Stimulated activated CD4-positive, alpha-beta T cell treated with anti-CD3 and anti-CD28 coated beads, Interleukin-15, amount 100 ng/mL, for 1 hour (primary cell): ENCODE results near the gene INPP4A.

ENCODE experiments used
- DNase-seq, 2 donors: peaks; one replicate each; pipeline ENCODE4 v3.0.0-alpha.2; 2020; ENCODE audit warnings: low read depth in 1 of 2, low spot score in 1 of 2

INPP4A gene

DNA sequence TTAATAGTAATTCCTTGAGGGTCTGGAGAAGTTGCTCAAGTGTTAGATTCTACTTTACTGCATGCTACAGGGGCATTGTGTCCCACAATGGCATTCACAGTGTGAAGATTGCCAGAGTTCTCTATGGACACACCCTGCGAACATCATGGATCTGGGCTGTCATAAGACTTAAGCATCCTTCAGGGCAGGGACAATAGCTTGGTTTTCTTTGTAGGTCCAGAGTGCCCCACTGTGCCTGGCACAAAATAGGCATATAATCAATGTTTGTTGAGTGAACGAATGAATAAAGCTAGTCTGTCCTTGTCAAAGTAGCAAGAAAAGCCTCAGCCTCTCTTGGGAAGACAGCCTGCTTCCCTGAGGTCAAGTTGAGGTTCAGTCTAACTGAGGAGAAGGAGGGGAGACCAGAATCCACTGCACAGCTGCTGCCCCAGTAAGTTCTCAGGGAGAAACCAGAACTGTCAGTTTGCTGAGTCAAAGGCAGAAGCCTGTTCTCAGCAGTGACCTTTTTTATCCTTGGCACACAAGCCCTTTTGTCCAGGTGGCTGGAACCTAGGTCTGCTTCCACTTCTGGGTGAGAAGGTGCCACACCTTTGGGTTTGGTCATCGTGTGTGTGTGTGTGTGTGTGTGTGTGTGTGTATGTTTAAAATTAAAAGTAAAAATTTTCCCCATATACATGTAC is 15.0 kb downstream of the INPP4A start:
- no peak for DNase-seq

DNA sequence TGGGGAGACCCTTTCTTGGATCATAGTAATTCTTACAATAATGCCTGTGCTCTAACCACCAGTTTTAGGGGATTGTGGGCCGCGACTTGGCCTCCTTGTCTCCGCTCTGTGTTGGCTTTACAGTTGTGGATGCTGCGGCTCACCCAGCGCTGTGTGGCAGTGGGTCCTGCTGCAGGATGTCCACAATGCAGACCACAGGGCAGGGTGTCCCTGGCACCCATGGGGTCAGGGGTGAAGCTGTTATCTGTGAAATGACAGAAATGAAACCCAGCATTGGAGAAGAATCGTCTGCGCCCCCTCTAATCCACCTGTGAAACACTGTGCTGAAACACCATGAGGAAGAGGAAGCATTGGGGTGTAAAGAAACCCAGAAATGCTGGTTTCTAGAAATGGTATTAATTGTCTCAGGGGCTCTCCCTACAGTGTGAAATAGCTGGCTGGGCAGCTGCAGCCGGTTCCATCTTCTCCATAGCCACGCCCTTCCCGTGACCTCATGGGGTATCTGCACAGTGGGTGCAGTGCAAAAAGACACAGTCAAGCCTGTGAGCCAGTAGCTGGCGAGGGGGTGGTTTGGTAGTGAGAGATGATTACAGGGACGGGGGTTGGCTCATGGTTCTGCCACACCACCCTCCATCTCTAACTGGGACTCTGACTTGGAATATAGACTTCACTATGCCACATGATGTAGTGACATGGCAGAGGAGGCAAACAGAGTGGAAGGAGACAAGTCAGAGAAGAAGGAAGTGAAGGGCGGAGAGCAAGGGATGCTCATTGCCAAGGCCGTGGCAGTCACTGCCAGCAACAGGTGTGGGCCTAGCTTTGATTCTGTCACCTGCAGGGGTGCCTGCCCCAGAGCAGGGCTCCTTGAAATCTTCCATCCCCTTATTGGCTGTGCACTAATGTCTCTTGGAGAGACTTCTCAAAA is 16.2 kb downstream of the INPP4A start:
- peak in 1 of 2 donors; percentile 55 for DNase-seq

DNA sequence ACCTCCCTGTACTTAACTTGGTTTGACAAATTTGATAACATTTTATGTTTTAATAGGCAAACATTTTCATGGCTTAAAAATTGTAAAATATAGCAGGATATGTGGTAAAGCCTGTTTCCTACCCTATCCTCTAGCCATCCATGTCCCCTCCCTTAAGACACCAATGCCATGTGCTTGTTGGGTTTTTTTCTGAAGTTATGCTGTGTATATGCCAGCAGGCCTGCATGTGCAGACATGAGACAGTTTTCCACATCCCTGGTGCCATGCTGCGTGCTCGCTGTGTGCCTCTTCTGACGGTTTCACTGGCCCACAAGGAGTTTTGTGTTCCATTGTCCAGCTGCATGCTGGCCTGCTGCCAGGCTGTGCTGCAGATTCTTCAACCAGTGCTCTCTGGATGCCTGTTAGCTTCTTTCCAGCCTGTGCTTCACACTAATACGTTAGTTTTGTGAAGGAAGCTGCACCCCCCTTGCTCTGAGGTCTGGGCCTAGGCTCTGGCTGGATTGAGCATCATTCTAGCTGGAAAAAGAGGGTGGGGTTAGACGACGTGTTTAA is 16.9 kb downstream of the INPP4A start:
- no peak for DNase-seq

DNA sequence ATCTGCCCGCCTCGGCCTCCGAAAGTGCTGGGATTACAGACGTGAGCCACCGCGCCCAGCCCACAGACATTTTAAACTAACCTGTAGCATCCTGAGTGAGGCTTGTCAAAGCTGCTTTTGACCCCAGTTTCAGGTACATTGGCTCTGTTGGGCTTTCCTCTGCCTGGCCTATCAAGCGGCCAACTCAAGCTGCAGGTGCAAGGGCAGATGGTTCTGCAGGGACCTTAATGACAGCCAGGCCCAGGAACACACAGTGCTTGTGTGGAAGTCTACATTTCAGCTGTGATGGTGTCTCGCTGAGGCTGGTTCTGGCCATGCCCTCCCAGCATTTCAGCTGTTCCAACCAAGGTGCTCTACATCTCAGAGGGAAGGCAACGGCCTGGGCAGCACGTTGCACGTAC is 18.4 kb downstream of the INPP4A start:
- no peak for DNase-seq

DNA sequence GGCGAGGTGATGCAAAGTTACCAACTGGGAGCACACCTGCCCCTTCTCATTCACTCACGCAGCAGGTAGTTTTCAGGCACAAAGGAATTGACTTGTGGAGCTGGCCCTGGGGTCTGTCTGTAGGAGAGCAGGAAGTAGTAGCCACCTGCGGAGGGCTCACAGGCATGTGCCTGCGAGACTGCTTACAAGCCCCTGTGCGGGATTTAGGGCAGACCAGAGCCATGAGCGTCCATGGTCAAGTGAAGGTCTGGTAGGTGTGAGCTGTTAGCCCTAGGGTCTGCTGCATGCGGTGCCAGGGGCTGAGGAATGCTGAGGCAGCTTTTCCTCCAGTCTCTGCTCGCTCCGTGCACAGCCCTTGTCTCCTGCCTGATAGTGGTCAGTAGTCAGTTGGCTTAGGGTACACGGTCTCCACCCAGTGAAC is 18.9 kb downstream of the INPP4A start:
- no peak for DNase-seq

DNA sequence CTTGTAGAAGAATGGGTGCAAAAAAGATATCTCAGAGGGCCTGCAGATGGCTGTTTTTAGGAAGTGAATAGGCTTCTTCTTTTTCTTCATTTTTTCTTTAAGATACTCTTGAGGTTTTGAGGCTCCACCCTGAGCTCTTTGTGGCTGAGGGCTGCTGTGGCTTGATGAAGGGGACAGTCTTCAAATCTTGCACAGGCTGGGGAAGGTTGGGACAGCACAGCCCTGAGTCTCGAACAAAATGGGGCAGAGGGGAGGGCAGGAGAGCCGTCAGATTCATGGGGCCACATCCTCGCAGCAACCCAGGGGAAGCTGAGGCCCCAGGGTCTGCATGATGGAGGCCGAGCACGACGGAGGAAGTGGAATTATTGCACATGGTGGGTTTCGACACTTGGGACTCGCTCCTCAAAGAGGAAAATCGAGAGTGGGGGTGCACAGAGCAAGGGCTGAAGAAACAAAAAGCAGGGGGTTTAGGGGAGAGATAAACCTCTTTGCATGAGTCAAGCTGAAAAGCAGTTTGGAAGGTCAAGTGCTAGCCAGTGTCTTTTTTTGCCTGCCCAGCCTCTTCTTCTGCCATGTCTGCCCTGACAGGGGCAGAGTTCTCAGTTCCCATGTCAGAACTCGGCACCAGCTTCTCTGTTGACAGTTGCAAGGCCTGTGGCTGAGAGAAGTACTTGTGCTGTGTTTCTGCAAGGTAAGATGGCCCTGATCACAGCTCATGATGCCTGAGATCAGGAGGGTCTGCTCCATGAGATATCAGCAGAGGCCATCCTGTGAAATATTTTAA is 19.5 kb downstream of the INPP4A start:
- DNase-seq: no peak

DNA sequence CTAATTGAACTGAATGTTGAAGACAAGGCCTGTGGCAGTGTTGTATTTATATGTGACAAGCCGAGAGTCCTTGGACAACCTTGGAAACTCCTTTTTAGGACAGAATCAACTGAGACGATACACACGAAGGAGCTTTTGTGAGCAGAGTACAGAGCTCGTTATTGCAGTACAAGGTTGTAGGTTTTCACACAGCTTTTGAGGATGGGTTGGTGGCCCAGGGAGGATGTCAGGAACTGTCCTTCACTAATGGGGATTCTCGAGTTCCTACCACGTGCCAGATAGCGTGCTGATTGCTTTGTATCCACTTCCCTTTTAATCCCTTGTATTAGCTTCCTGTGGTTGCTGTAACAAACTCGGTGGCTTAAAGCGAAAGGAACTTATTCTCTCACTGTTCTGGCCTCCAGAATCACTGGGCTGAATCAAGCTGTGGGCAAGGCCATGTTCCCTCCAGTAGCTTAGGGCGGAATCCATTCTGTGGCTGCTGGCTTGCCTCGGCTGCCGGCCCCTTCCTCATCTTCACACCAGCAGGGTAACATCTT is 20.2 kb downstream of the INPP4A start:
- no peak for DNase-seq

DNA sequence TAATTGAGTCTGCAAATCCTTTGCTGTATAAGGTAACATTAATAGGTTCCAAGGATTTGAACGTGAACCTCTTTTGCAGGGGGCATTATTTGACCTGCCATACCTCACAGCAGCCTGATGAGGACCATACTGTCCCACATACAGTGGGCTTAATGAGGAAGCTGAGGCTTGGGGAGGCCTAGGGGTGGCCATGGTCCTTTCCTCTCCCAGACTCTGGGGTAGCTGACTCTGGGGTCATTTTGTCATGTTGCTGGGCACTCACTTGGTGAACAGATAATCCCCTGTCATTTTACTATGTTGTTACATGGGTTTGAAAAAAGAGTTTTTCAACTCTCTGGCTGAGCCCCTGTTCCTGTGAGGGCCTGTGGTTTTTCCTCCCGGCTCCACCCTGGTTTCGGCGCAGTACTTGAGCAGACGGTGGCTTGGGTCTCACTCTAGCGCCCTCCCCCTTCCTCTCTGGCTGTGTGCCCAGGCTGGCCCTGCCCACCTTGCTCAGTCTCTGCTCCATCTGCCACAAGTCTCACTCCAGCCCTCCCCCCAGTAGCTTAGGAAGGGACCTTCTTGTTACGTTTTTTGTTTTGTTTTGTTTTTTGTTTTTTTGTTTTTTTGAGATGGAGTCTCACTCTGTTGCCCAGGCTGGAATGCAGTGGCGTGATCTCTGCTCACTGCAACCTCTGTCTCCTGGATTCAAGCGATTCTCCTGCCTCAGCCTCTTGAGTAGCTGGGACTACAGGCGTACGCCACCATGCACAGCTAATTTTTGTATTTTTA is 21.0 kb downstream of the INPP4A start:
- peak in 1 of 2 donors; percentile 68 for DNase-seq

DNA sequence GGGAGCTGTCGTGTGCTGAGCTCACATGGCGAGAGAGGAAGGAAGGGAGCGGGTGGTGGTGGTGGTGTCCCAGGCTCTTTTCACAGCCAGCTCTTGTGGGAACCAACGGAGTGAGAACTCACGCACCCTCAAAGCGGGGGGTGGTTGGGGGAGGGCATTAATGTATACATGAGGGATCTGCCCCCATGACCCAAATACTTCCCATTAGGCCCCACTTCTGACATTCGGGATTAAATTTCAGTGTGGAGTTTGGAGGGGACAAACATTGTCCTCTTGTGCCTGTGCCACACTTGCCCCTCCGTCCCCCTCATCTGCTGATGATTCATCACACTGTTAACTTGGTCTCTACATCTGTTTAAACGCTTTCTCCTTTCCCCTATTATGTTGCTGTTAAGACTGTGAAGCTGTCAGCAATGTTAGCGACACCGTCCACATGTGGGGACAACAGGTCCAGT is 22.5 kb downstream of the INPP4A start:
- no peak for DNase-seq

DNA sequence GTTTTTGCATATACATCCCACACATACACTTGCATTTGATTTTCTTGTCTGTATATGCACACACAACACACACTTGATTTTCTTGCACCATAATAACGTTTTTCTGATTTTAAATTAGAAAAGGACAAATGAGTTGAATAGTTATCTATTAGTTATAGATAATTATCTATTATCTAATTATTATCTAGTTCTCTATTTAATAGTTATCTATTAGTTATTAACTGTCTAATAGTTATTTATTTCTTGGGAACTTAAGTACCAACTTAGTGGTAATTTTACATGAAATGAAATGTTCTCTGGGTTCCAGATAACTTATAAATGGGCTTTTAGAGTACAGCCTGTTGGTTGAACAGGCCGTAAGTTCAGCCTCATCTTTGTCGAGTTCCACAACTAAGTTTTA is 23.0 kb downstream of the INPP4A start:
- DNase-seq: no peak

DNA sequence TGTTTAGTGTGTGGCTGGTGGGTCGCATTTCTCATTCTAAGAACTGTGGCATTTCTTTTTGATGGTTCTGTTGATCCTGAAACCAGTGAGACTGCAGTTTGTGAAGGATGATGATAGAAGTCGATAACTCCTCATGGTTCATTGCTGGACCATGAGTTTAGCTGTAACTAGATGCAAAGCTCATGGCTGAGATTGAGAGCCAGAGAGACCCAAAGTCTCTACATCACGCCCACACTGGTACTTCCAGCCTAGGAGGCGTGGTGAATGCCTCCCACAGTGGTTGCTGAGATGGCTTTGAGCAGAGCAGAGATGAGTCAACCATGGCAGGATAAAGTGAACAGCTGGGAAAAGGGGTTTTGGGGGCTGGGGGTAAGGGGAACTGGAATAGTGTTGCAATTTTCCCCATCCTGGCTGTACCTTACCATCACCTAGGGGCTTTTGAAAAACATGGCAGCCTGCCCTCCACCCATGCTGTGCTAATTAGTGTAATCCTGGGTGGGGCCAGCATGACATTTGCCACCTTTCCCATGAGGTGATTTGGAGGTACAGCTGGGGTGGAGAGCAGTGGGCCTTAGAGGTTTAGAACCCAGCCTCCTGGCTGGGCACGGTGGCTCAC is 24.1 kb downstream of the INPP4A start:
- DNase-seq: no peak

DNA sequence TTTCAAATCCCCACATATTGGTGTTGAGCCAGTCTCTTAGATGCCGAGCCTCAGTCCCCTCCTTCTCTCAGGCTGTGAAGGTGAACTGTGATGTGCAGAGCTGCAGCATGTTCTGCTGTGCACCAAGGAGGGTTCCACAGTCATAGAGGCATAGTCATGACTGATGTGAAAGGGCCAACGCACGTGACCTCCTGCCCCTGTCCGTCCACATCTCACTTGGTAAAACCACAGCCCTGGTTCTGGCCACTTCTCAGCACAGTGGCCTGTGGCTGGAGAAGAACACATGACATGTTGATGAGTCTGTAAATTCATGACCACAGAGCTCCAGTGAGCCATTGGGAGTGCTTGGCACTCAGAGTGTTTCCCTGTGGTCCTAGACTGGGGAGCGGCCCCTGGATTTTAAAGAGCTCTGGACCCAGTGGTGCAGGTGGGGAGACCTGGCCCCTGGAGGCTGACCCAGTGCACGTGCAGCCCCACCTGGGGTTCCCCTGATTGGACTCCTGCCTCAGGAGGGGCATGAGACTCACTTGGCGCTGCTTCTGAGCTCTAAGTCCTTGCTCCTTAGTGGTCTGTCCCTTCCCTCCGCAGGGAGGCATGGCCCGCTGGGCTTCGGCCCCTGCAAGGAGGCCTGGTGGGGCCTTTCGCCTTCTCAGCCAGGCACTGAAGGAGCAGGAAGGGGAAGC is 25.3 kb downstream of the INPP4A start:
- no peak for DNase-seq

DNA sequence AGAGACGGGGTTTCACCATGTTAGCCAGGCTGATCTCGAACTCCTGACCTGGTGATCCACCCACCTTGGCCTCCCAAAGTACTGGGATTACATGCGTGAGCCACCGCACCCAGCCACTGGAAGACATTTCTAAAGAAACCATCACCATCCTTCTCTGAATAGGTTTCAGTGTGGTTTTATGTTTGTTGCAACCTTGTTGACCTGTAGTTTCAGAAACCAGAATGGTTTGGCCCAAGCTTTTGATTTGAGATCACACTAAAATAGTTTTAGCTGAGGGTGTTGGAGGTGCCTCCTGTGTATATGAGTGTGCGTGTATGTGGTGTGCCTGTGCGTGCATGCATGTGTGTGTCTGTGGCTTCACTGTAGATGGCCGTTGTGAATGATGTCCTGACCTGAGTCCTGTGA is 26.2 kb downstream of the INPP4A start:
- no peak for DNase-seq

DNA sequence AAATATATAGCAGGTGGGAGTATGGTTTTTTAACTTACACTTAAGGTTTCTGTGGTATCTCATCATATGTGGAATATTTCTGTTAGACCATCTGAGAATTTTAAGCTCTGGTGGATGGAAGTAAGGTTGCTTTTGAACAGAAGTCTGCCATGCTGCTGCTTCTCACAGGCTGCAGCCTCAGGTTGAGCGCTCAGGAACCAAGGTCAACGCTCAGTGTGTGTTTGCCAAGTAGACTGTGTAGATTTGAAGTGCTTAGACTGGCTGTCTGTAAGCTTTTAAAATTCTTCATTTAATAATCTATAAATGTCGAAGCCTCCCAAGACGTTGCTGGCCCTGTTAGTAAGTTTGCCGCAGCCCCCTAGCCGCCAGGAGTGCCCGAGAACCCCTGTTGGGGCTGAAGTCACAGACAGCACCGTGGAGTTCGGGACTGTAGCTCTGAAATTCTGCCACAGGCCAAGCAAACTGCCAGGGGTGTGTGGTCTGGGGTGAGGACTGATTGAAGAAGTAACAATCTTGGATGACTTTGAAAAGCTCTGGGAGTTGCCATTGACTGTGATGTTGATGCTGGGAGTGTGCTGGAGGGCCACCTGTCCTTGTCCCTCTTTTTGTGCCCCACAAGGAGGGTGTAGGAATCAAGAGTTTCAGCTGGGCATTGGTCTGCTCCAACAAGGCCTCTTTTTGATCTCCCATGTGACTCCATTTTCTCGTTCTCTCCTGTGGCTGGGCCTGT is 26.9 kb downstream of the INPP4A start:
- no peak for DNase-seq

DNA sequence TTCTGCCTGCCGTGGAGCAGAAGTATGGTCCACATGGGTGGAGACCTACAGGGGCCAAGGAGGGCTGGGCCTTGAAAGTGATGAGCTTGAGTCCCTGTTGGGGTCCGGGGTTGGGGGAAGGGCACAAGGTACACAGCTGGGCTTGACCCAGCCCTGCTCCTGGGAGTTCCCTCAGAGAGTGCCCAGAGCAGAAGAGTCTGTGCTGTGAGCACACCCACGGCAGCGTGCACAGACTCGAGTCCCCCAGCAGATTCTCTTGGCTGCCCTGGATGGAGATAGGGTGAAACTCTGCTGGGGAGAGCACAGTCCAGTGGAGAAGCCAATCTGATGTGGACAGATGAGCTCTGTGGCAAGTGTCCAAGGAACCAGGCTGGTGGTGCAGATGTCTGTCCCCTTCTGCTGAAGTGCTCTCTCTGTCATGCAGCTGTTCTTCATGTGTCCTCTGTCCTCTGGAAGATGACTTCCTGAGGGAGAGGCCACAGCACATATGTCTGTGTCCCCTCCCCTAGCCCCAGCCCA is 27.5 kb downstream of the INPP4A start:
- no peak for DNase-seq

DNA sequence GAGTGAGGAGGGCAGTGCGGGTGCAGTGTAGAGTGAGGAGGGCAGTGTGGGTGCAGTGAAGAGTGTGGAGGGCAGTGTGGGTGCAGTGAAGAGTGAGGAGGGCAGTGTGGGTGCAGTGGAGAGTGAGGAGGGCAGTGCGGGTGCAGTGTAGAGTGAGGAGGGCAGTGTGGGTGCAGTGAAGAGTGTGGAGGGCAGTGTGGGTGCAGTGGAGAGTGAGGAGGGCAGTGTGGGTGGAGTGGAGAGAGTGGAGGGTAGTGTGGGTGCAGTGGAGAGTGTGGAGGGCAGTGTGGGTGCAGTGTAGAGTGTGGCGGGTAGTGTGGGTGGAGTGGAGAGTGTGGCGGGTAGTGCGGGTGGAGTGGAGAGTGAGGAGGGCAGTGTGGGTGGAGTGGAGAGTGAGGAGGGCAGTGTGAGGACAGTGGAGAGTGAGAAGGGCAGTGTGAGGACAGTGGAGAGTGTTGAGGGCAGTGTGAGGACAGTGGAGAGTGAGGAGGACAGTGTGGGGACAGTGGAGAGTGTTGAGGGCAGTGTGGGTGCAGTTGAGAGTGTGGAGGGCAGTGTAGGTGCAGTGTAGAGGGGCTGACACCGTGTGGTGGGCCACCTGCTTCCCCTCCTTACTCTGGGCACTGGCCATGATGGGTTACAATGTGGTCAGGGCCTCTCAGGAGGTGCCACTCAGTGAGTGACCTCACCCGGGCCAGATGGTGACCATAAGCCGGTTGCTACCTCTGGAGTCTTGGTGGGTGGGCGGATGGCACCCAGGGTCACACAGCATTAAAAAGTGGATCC is 28.5 kb downstream of the INPP4A start:
- no peak for DNase-seq

DNA sequence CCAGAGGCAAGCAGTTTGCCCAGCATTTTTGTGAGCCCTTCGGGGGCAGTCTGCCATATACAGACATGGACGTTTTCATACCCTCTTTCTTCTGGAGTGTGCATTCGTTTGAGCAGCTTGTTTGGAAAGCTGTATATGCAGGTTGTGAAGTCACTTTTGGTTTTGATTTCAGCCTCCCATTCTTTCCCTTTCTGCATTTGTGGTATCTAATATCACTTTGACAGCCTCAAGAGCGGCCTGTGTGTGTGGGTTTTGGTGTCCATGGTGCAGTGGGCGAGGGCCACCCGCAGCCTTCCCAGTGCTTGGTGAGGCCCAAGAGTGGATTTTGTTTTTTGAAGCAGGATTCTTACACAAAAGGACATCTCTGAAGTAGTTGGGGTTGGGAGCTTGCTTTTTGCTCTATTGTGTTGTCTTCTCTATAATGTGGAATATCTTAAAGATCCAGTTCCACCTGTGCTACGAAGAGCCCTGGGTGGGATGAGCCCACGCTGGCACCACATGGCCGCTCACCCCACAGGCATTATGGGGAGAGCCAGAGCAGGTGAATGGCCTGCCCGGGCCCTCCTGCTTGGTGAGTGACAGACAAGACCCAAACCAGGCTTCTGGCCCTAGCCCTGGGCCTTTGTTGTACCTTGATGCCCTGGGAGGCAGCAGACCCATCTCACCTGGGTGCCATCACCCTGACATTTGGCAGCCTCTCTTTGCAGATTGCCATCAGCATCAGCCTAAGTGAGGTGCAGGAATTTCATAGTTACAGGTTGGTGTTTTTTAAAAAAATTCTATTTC is 29.5 kb downstream of the INPP4A start:
- DNase-seq: no peak
